Dedifferentiated amniotic fluid mesenchymal stem cell (primary cell): Measurements from ENCODE around the gene QSOX2.

ENCODE experiments used
- DNase-seq: peaks from one replicate; pipeline ENCODE4 v3.0.0-alpha.2; 2016; ENCODE audit errors: extremely low spot score

QSOX2 gene

GRCh38 chr9:136204145-136204805, 41.3 kb downstream of the QSOX2 start:
- no peak for DNase-seq

- no peak for DNase-seq
Measured at GRCh38 chr9:136203408-136204144, 42.0 kb downstream of the QSOX2 start.

DNA sequence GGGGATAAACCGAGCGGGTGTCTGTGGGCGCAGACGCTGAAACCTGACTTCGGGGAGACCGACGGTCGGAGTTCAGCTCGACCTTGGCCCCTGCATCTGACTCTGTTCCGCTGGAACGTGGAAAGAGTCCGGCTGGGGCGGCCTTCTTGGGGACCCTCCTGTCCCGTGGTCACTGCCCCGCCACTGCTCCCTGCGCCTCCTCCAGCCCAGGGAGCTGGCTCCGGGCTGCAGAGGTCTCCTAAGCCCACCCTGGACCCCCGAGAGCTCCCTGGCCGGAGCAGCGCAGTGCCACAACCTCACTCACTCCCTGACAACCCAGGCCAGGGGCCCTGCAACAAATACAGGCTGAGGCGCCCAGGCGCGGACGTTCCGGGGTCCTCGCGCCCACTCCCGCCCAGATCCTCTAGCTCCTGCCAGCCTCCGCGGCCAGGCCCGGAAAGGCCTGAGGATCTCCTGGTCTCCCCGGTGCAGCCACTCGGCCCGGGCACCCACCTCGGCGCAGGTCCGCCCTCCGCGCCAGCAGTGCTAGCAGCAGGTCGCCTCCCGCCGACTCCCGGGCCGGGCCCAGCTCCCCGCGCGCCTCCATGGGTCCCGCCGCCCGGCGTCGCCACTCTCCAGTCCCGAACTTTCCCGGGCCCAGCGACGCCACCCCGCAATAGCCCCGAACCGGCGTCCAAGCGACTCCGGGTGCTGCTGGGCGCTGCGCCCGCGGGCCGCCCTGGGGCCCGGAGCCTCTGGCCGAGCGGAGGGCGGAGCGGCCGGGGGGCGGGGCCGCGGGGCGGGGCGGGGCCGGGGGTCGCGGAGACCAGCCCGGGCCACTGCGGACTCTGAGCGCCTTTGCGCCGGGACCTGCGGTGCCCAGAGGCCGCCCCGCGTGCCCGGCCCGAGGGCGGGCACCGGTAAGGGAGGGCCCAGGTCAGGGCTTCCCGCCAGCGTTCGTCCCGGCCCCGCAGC, 42.9 kb downstream of the QSOX2 start:
- DNase-seq, result no peak

GRCh38 chr9:136201609-136202453, 43.8 kb downstream of the QSOX2 start:
- no peak for DNase-seq

- DNase-seq, result no peak
Measured at GRCh38 chr9:136201174-136201573, 44.4 kb downstream of the QSOX2 start.

GRCh38 chr9:136200424-136200823, 45.2 kb downstream of the QSOX2 start:
- DNase-seq, result no peak

- no peak for DNase-seq
Measured at GRCh38 chr9:136199391-136200288, 46.0 kb downstream of the QSOX2 start.

- no peak for DNase-seq
Measured at GRCh38 chr9:136198605-136199083, 47.0 kb downstream of the QSOX2 start.

DNA sequence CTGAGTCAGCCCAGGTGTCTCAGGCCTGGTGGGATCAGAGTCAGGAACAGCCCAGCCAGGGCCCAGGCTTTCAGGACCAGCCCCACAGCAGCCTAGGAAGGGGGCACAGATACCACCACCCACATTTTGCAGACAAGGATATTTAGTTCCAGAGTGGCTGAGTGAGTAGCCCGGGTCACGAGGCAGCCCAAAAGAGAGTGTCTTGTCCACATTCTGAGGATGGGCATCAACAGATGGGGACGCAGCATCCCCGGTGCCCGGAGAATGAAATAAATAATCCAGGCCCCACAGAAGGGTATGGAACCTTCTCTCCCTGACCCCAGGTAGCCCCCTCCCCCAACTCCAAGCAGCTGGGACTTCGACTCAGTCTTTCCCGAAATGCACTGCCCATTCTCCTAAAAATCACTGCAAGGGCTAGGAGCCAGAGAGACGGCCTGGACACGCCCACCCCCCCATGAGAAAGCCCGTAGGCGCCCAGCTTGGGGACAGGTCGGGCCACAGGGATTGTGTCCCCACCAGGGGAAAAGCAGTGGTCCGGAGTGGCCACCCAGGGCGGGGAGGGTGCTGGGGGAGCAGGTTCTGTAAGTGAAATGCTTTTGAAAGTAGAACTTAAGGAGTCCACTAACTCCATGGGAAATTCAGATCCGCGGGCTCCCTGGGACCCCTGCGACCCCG, 47.5 kb downstream of the QSOX2 start:
- DNase-seq, result no peak

DNA sequence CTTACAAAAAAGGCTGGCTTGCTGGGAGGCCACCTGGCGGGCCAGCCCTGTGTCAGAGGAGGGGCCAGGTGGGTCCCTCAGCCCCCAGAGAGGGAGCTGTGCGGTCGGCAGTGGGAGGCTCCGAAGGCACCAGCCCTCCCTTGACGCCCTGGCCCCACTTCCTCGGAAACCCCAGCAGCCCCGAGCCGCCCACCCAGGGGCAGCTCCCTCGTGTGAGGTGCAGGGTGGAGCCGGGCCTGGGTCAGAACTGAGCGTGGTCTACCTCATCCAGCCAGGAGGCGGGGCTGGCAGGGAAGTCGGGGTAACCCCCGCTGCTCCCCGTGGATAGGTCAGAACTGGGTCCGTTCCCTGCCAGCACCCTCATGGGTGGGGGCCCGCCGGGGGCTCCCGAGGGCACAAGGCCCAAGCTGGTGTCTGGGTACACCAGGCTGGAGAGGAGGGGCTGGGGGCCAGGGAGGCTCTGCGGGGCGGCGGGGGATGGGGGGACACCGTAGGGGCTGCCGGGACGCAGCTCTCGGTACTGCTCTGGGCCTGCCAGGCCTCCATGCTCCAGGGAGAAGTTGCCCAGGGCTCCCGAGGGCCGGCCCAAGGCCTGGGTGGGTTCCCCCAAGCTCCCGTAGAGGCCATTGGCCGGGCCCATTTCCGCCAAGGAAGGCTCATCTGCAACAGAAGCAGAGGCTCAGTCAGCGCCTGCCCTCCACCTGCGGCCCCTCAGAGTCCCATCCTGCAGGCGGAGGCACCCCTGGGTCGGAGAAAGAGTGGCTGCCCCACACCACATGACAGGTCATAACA, 48.3 kb downstream of the QSOX2 start:
- no peak for DNase-seq

- no peak for DNase-seq
Measured at GRCh38 chr9:136196404-136197083, 49.1 kb downstream of the QSOX2 start.

DNA sequence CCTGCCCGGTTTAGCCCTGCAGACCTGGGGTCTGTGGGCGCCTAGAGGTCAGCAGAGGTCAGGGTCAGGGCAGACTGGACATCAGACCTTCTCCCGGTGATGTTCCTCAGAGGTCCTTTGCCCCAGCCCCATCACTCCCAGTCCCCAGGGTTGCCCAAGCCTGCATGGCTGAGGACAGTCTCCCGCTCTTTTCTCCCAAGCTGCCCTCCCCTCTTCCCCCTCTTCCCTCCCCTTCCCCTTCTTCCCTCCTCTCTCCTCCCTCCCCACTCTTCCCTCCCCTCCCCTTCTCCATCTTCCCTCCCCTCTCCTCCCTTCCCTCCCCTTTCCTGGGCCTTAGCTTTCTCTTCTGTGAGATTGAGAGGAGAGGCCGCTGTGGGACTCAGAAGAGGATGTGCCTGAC, 51.1 kb downstream of the QSOX2 start:
- no peak for DNase-seq

- no peak for DNase-seq
Measured at GRCh38 chr9:136193891-136194279, 51.7 kb downstream of the QSOX2 start.

DNA sequence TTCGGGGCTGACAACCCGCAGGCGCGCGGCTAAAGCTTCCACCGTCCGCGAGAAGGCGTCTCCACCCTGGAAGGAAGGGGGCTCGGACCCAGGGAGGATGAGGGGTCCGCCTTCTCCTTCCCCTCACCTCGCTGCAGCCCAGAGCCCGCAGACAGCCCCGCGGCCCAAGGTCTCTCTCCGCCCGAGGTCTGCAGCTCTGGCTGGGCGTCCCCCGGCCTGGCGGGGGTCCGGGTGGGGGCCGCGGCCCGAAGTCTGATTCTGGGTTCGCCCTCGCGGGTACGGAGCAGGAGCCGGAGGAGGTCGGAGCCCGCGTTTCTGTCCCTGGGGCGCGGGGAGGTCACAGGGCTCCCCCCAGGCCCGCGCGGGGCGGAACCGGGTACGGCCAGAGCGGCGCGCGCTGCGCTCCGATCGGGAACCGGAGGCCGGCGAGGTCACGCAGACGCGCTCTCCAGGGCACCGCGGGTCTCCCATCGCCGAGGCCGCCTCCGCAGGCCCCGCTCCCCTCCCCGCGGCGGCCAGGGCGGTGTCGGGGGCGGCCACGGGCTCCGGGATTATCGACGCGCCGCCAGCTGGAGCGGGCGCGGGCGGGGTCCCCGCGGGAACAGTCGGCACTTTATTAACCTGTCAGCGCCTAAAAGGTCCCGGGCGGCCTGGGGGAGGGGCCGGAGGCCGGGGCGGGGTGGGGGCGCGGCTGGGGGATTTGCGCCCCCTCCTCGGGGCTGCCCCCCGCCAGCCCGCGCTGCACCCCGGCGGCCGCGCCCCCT, 52.3 kb downstream of the QSOX2 start:
- DNase-seq, result no peak

GRCh38 chr9:136192289-136193126, 53.1 kb downstream of the QSOX2 start:
- no peak for DNase-seq

DNA sequence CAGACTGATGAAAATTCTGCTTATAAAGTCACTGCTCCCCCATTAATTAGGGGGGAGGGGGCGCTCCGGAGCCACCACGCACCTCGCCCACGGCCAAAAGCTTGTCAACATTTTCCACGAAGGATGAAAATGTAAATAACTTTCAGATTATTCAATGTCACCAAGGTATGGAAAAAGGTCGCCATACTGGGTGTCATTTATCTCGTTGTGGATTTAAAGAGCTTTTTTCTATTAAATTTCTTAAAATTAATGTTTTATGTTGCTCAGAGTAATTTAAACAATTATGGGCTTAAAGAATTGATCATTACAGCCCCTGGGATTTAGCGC, 53.7 kb downstream of the QSOX2 start:
- no peak for DNase-seq
